Measurements from ENCODE around the gene SURF6. TPM values are rescaled to one million over a fixed set of nuclear protein-coding genes. Genes with fewer than 3 reads are reported as not detected.

Gene SURF6
- total RNA-seq, 1 experiment from 2014 or later, result 16.1 TPM

DNA sequence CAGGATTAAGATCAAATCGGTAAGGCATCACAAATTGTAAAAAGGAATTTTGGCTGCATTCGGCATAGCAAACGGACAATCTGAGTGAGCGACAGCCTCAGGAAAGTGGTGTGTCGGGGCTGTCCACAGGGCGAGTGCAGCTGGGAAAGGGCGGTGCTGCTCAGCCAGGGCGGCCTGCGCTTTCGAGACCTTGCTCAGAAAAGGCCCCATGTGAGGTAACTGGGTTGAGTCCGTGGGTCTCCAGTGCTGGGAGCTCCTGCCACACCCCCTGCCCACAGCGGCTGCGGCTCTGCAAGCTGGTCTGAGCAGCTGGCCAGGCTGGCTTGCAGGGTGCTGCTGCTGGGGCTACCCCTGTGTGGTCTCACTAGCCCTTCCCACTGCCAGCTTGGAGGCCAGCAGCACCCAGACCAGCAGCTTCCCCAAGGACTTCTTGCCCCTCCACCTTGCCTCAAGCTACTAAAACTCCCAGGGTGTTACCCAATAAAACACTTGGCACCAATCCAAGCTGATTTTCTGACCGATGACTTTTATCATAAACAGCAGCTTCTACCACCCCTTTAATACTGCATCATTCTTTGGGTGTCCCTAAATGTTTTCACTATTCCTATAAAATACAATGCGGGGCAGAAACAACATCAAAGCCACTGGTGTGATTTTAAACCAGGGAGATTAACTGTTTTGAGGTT is 26.5 kb upstream of the SURF6 start:
- ChIA-PET POLR2A (no interaction called here), CTCF (no interaction called here)
- ATAC-seq (no peak), DNase-seq (ENCODE audit: low read depth, low spot score) (no peak)
- intact Hi-C loops (cut with micrococcal nuclease; ENCODE audit: unreplicated experiment) (no loop called here), in situ Hi-C loops (cut with HindIII; ENCODE audit: low pct_unique_long_range_greater_than_20kb, low sequenced_read_pairs) (no loop called here)
- Histone ChIP-seq H3K36me3 (ENCODE audit: control insufficient read depth, insufficient read depth, low read length) (peaks cover 6% of the 10 kb centered on the region; the same call in 1 of the 2 replicates), H3K9me3 (ENCODE audit: control insufficient read depth, insufficient read depth, low read depth, low read length) (no peaks in the 10 kb centered on the region), H3K4me3 (ENCODE audit: low read depth in 2 of 2, low read length in 2 of 2) (no peak overlapping the region), H3K27me3 (ENCODE audit: control insufficient read depth, insufficient read depth, low read length) (no peaks in the 10 kb centered on the region), H3K27ac (ENCODE audit: low read length) (no peak overlapping the region), H3K4me1 (ENCODE audit: control insufficient read depth, insufficient read depth, low read length) (peaks cover 5% of the 10 kb centered on the region; the same call in 1 of the 2 replicates)
- TF ChIP-seq POLR2AphosphoS5 (IDR thresholded peaks at IDR 0.05; ENCODE audit: low read depth, low read length) (peak; percentile 22; the same call in 1 of the 2 replicates), SIN3A (IDR thresholded peaks at IDR 0.05; ENCODE audit: borderline replicate concordance, insufficient read depth, low read depth, low read length) (no peak)
- TF ChIP-seq, protein P1, sequence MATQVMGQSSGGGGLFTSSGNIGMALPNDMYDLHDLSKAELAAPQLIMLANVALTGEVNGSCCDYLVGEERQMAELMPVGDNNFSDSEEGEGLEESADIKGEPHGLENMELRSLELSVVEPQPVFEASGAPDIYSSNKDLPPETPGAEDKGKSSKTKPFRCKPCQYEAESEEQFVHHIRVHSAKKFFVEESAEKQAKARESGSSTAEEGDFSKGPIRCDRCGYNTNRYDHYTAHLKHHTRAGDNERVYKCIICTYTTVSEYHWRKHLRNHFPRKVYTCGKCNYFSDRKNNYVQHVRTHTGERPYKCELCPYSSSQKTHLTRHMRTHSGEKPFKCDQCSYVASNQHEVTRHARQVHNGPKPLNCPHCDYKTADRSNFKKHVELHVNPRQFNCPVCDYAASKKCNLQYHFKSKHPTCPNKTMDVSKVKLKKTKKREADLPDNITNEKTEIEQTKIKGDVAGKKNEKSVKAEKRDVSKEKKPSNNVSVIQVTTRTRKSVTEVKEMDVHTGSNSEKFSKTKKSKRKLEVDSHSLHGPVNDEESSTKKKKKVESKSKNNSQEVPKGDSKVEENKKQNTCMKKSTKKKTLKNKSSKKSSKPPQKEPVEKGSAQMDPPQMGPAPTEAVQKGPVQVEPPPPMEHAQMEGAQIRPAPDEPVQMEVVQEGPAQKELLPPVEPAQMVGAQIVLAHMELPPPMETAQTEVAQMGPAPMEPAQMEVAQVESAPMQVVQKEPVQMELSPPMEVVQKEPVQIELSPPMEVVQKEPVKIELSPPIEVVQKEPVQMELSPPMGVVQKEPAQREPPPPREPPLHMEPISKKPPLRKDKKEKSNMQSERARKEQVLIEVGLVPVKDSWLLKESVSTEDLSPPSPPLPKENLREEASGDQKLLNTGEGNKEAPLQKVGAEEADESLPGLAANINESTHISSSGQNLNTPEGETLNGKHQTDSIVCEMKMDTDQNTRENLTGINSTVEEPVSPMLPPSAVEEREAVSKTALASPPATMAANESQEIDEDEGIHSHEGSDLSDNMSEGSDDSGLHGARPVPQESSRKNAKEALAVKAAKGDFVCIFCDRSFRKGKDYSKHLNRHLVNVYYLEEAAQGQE (IDR thresholded peaks at IDR 0.05; ENCODE audit: insufficient read depth in 1 of 2, low read depth in 2 of 2, low read length in 1 of 2), result no peak
- TSS peak; percentile 71 for BruUV-seq (replicated peaks)

DNA sequence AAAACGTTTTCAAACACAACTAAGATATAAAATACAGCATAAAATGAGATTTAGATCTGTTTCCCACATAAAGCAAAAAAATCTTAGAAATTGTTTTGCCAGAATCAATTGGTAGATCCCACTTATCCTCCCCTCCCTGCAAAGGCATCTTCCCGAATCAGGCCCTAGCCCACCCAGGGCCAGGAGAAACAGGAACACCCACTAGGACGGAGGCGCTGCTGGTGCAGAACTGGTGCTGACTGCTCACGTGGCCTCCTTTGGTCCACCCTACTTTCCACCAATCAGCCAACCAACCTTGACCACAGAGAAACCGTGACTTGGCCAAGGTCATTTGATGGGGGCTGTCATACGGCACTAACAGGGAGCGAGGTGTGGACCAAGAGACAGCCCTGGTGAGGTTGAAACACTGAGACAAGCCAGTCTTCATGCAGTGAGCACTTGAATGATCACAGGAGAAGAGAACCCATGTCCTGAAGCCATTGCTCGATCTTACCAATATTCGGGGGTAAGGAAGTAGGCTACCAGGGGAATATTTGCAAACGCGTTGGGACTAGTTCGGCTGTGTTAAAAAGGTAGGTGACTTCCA is 25.6 kb upstream of the SURF6 start:
- TF ChIP-seq TCF7L2 (IDR thresholded peaks at IDR 0.05; ENCODE audit: low read depth, low read length) (no peak), SIN3A (IDR thresholded peaks at IDR 0.05; ENCODE audit: borderline replicate concordance, insufficient read depth, low read depth, low read length) (no peak), POLR2AphosphoS5 (IDR thresholded peaks at IDR 0.05; ENCODE audit: low read depth, low read length) (no peak), CTCF (IDR thresholded peaks at IDR 0.05) (no peak)
- TF ChIP-seq, protein P1 (IDR thresholded peaks at IDR 0.05; ENCODE audit: insufficient read depth in 1 of 2, low read depth in 2 of 2, low read length in 1 of 2), result no peak
- in situ Hi-C loops (cut with HindIII; ENCODE audit: low pct_unique_long_range_greater_than_20kb, low sequenced_read_pairs), result no loop called here
- H3K9me3 ChIP-seq (ENCODE audit: control insufficient read depth, insufficient read depth, low read depth, low read length), result no peaks in the 10 kb centered on the region
- DNase-seq (ENCODE audit: low read depth, low spot score) (no peak), ATAC-seq (no peak)
- H3K36me3 ChIP-seq (ENCODE audit: control insufficient read depth, insufficient read depth, low read length), result peaks cover 6% of the 10 kb centered on the region; the same call in 1 of the 2 replicates
- intact Hi-C loops (cut with micrococcal nuclease; ENCODE audit: unreplicated experiment), result no loop called here
- ChIA-PET CTCF (no interaction called here), POLR2A (no interaction called here)
- peaks cover 8% of the 10 kb centered on the region; the same call in 1 of the 2 replicates for H3K4me1 ChIP-seq (ENCODE audit: control insufficient read depth, insufficient read depth, low read length)
- BruUV-seq (replicated peaks), result no TSS peak
- no peaks in the 10 kb centered on the region for H3K27me3 ChIP-seq (ENCODE audit: control insufficient read depth, insufficient read depth, low read length)
- no peak overlapping the region for H3K4me3 ChIP-seq (ENCODE audit: low read depth in 2 of 2, low read length in 2 of 2)
- no peak overlapping the region for H3K27ac ChIP-seq (ENCODE audit: low read length)
